Natural killer cell (primary cell): ENCODE results near the gene LDLRAD4. TPM values are rescaled to one million over a fixed set of nuclear protein-coding genes. Genes with fewer than 3 reads are reported as not detected.

Experiments used
- ATAC-seq, 3 donors: fragments of 150-1000 bp in 2 of 3; fragments of 200-7000 bp in 1 of 3; cut with Tn5 transposase; 1 replicate in 1 of 3; 2 replicates in 2 of 3; pipeline ENCODE4 v1.10.0; 2021; ENCODE audit warnings: mild to moderate bottlenecking in 2 of 3, moderate library complexity in 2 of 3
- DNase-seq, 2 donors: peaks; one replicate each; pipeline versions ENCODE4 v3.0.0 to v3.0.0-alpha.2; 2013 to 2021; ENCODE audit warnings: mixed read lengths in 1 of 2
- H3K27ac ChIP-seq: one replicate; pipeline ENCODE4 v1.5.1; 2013; ENCODE audit warnings: mild to moderate bottlenecking, low read length
- H3K27me3 ChIP-seq: one replicate; pipeline ENCODE4 v1.6.1; 2013; ENCODE audit warnings: low read length; ENCODE audit not compliant: control insufficient read depth, insufficient read depth
- H3K36me3 ChIP-seq: one replicate; pipeline ENCODE4 v1.6.1; 2013; ENCODE audit warnings: low read length; ENCODE audit not compliant: control insufficient read depth, insufficient read depth
- H3K4me1 ChIP-seq: one replicate; pipeline ENCODE4 v1.6.1; 2013; ENCODE audit warnings: low read length; ENCODE audit not compliant: control insufficient read depth, insufficient read depth
- H3K4me3 ChIP-seq: one replicate; pipeline ENCODE4 v1.5.1; 2013; ENCODE audit warnings: low read length
- H3K9me3 ChIP-seq: one replicate; pipeline ENCODE4 v1.6.1; 2013; ENCODE audit warnings: low read length; ENCODE audit not compliant: control insufficient read depth, insufficient read depth
- H3K27ac Mint-ChIP-seq, 2 donors: one replicate each; pipeline ENCODE4 v1.8.0; 2022; ENCODE audit warnings: mild to moderate bottlenecking in 2 of 2, mixed read lengths in 2 of 2, moderate library complexity in 1 of 2
- H3K27me3 Mint-ChIP-seq, 2 donors: one replicate each; pipeline ENCODE4 v1.8.0; 2022; ENCODE audit warnings: low read depth in 2 of 2, mixed read lengths in 2 of 2
- H3K36me3 Mint-ChIP-seq: one replicate; pipeline ENCODE4 v1.8.0; 2022; ENCODE audit warnings: mixed read lengths
- H3K4me1 Mint-ChIP-seq, 2 donors: one replicate each; pipeline ENCODE4 v1.8.0; 2022; ENCODE audit warnings: mixed read lengths in 2 of 2
- H3K4me3 Mint-ChIP-seq: one replicate; pipeline ENCODE4 v1.8.0; 2022; ENCODE audit warnings: mild to moderate bottlenecking, moderate library complexity, mixed read lengths
- H3K9me3 Mint-ChIP-seq, 2 donors: one replicate each; pipeline ENCODE4 v1.8.0; 2022; ENCODE audit warnings: mixed read lengths in 2 of 2
- WGBS: methylation state at CpG from one replicate; pipeline ENCODE4 v1.1.7; 2013; ENCODE audit warnings: missing lambda C conversion rate; ENCODE audit not compliant: insufficient coverage; 5-methylcytosine and 5-hydroxymethylcytosine counted together
- intact Hi-C: fragments of 100-400 bp; cut with micrococcal nuclease; formaldehyde crosslinking; loops from one replicate; pipeline ENCODE4 v1.14.2; 2022
- total RNA-seq, 4 donors: library from RNA; stranded (reverse); fragments of 120-200 nt in 1 of 4; gene quantifications; one replicate each; pipeline versions ENCODE4 v1.2.3 to v1.2.4, GENCODE V29; 2013 to 2022
- TF ChIP-seq, protein P1 (sequence below): fragments of 200-600 bp; IDR thresholded peaks from one replicate; pipeline ENCODE4 v1.8.0; 2022; ENCODE audit warnings: antibody characterized with exemption

The LDLRAD4 gene
- total RNA-seq, 3 donors from 2014 or later (not counting 1 experiment from before 2014, with no cell fraction given): 24.0 to 36.3 (median 29.2) TPM

DNA sequence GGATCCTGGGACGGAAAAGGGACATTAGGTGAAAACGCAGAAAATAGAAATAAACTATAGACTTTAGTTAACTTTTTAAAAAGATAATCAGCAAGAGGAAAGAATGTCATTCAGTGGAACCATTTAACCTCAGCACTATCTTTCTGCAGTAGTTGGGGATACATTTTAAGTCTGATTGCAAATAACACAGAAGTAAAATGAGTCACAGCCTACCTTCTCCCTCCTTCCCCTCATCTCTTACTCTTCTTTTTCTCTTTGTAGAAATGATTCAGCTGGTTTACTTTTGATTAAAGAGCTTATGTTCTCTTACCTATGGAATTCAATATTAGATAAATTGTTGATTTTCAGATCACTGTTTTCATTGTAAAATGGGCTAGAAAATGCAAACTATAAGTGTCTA is 336.6 kb downstream of the LDLRAD4 start:
- H3K27me3 ChIP-seq: no peaks in the 10 kb centered on the region

DNA sequence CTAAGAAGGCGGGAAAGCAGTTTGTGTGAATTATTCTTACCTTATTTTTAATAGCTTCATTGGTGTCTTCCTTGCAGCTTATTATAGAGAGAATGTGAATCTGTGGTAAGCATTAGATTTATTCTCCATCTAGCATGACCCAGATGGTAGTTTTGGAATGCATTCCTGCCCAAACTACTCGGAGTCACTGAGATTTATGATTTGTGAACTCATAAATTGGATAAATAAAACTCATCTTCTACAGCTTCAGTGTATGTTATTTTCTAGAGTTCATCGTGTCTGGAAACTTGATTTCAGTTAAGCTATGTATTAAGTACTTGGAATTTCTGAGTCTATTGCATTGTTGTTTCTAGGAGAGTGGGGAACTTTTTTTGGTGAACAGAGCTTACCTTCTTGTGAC is 337.3 kb downstream of the LDLRAD4 start:
- DNase-seq (no peak), ATAC-seq (no peak)

More for the DNA sequence above, 336.6 kb downstream of the LDLRAD4 start:
- ATAC-seq (no peak), DNase-seq (no peak)
- WGBS: 89% methylated on average over 2 of the region's 2 CpGs
- TF ChIP-seq, protein P1, sequence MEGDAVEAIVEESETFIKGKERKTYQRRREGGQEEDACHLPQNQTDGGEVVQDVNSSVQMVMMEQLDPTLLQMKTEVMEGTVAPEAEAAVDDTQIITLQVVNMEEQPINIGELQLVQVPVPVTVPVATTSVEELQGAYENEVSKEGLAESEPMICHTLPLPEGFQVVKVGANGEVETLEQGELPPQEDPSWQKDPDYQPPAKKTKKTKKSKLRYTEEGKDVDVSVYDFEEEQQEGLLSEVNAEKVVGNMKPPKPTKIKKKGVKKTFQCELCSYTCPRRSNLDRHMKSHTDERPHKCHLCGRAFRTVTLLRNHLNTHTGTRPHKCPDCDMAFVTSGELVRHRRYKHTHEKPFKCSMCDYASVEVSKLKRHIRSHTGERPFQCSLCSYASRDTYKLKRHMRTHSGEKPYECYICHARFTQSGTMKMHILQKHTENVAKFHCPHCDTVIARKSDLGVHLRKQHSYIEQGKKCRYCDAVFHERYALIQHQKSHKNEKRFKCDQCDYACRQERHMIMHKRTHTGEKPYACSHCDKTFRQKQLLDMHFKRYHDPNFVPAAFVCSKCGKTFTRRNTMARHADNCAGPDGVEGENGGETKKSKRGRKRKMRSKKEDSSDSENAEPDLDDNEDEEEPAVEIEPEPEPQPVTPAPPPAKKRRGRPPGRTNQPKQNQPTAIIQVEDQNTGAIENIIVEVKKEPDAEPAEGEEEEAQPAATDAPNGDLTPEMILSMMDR: no peak
- no peaks in the 10 kb centered on the region for H3K9me3 Mint-ChIP-seq
- no peaks in the 10 kb centered on the region for H3K36me3 Mint-ChIP-seq
- H3K27me3 Mint-ChIP-seq: no peaks in the 10 kb centered on the region
- H3K4me1 ChIP-seq: no peaks in the 10 kb centered on the region
- no peaks in the 10 kb centered on the region for H3K9me3 ChIP-seq
- intact Hi-C loops: no loop called here
- H3K36me3 ChIP-seq: no peaks in the 10 kb centered on the region
- no peak overlapping the region for H3K4me3 Mint-ChIP-seq
- H3K27ac ChIP-seq: no peak overlapping the region
- H3K4me3 ChIP-seq: no peak overlapping the region
- H3K27ac Mint-ChIP-seq: no peak overlapping the region
- peaks cover 20 to 33% of the 10 kb centered on the region in 2 donors for H3K4me1 Mint-ChIP-seq

DNA sequence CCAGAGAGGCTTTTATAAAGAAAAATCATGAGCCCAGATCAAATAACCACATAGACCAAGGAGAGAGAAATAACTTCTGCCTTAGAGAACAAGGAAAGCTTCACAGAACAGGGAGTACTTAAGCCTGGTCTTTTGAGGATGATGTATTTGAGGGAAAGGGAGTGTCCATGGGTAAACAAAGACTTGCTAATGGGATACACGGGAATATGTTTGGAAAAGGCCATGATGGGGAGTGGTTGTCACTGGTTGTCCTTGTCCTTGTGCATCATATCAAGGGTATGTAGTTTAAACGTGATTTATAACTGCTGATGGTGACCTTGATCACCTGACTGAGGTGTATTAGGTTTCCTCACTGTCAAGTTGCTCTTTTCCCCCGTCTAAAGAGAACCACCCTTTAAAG is 337.9 kb downstream of the LDLRAD4 start:
- Histone ChIP-seq H3K4me1 (no peaks in the 10 kb centered on the region), H3K9me3 (no peaks in the 10 kb centered on the region), H3K4me3 (no peak overlapping the region), H3K27ac (no peak overlapping the region), H3K36me3 (no peaks in the 10 kb centered on the region), H3K27me3 (no peaks in the 10 kb centered on the region)
- whole genome bisulfite sequencing: 80% methylated on average over 3 of the region's 3 CpGs
- Mint-ChIP-seq H3K4me1 (peaks cover 12 to 27% of the 10 kb centered on the region in 2 donors), H3K36me3 (no peaks in the 10 kb centered on the region), H3K4me3 (no peak overlapping the region), H3K9me3 (no peaks in the 10 kb centered on the region), H3K27ac (no peak overlapping the region), H3K27me3 (no peaks in the 10 kb centered on the region)
- DNase-seq (no peak), ATAC-seq (no peak)
- TF ChIP-seq, protein P1: no peak
- intact Hi-C loops: no loop called here

More for the DNA sequence above, 337.3 kb downstream of the LDLRAD4 start:
- no peaks in the 10 kb centered on the region for H3K9me3 ChIP-seq
- no peak overlapping the region for H3K27ac ChIP-seq
- no peaks in the 10 kb centered on the region for H3K9me3 Mint-ChIP-seq
- peaks cover 19 to 33% of the 10 kb centered on the region in 2 donors for H3K4me1 Mint-ChIP-seq
- H3K27ac Mint-ChIP-seq: no peak overlapping the region
- no peak overlapping the region for H3K4me3 Mint-ChIP-seq
- no peaks in the 10 kb centered on the region for H3K27me3 ChIP-seq
- H3K4me1 ChIP-seq: no peaks in the 10 kb centered on the region
- TF ChIP-seq, protein P1: no peak
- no peak overlapping the region for H3K4me3 ChIP-seq
- H3K27me3 Mint-ChIP-seq: no peaks in the 10 kb centered on the region
- H3K36me3 ChIP-seq: no peaks in the 10 kb centered on the region
- intact Hi-C loops: no loop called here
- 100% methylated on average over 1 of the region's 3 CpGs for WGBS
- no peaks in the 10 kb centered on the region for H3K36me3 Mint-ChIP-seq

DNA sequence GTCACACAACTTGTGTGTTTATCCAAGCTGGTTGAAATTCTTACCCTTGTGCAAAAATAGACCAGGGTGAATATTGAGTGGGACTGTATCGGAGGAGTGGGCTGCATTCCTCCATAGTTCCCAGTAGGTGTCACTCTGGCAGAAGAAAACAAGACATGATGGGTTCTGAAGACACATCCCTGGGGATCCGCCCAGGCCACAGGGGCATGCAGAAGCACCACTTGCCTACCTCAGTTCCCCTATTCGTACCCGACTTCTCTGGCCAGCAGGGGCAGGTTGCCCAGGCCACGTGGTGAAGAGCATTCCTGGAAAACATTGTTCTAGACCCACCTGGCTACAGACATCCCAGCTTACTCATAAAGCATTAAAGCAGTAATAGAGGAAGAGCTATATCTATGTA is 339.6 kb downstream of the LDLRAD4 start:
- H3K4me3 ChIP-seq: no peak overlapping the region
- peaks cover 9% of the 10 kb centered on the region for H3K4me1 ChIP-seq
- H3K27me3 Mint-ChIP-seq: no peaks in the 10 kb centered on the region
- intact Hi-C loops: no loop called here
- TF ChIP-seq, protein P1: peak; percentile 15
- no peaks in the 10 kb centered on the region for H3K9me3 Mint-ChIP-seq
- H3K36me3 Mint-ChIP-seq: no peaks in the 10 kb centered on the region
- H3K27ac ChIP-seq: no peak overlapping the region
- no peak overlapping the region for H3K27ac Mint-ChIP-seq
- no peaks in the 10 kb centered on the region for H3K36me3 ChIP-seq
- H3K9me3 ChIP-seq: no peaks in the 10 kb centered on the region
- H3K4me1 Mint-ChIP-seq: peaks cover 12 to 26% of the 10 kb centered on the region in 2 donors
- H3K4me3 Mint-ChIP-seq: no peak overlapping the region
- ATAC-seq (peak in 1 of 3 donors; percentile 61), DNase-seq (peak in 1 of 2 donors; percentile 59)
- 23% methylated on average over 5 of the region's 5 CpGs for WGBS
- H3K27me3 ChIP-seq: no peaks in the 10 kb centered on the region
